ENCODE data around the gene SLC22A15.

SLC22A15 gene

DNA sequence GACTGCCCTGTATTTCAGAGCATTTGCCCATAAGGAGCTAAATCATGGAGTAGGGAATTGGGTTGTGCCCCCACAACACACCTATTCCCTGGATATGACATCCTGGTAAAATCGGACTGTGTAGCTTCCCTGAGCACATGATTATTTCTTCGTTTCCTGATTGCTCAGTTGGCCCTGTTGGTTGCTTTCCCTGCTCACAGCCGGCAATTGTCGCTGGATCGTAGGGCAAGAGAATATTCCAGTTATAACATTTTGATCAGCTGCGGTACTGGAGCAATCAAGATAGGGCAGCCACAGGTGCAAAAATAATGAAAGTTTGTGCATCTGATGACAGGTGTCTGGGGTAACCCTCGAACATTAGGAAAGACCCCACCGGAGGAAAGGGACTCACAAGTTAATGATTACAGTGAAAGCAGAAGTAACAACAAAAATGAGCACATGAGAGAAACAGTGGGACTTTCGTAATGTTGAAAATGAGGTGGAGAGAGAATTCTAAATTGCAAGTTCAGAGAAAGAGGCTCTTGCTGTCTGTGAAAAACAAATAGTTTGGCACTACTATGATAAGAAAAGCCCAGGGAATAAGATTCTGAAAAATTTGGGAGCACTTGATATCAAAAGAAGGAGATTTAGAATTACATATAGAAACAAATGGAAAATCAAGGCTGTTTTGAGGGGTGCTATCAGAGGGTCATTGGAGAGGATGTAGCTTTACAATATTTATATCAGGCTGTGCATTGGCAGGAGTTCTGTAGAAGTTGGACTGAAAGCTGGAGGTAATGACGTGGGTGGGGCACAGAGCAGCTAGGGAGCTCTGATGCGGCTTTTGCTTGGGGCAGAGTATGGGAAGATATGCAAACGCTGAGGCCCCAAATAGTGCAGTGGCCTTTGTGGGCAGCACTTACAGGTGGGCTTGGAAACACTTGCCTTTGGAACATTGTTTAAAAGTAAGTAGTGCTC, 134.5 kb downstream of the SLC22A15 start, which contains the start of gene MAB21L3:
TSS of gene MAB21L3 (plus strand) at position 833 of the 957 bp plus-strand sequence. CDS start 1,217 bp downstream, outside the sequence.
- no peak for DNase-seq

DNA sequence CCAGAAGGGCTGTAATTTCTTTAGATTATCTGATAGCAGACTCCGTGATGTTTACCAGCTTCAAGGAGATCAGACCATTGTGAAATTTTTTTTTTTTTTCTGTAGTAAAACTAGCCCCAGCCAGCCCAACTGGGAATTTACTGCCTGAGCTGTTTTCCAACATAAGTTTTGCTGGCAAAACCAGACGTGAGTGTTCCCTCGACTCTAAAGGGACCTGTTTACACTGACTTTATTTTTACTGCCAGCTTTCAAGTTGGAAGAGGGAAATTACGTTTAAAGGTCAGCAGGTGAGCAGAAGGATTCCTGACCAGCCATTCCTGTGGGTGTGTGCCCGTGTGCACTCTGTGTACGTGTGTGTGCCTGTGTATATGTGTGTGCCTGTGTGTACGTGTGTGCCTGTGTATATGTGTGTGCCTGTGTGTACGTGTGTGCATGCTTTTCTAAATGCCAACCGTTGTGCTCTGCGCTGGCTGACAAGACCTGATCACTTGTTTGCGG, 135.3 kb downstream of the SLC22A15 start:
- DNase-seq = no peak

DNA sequence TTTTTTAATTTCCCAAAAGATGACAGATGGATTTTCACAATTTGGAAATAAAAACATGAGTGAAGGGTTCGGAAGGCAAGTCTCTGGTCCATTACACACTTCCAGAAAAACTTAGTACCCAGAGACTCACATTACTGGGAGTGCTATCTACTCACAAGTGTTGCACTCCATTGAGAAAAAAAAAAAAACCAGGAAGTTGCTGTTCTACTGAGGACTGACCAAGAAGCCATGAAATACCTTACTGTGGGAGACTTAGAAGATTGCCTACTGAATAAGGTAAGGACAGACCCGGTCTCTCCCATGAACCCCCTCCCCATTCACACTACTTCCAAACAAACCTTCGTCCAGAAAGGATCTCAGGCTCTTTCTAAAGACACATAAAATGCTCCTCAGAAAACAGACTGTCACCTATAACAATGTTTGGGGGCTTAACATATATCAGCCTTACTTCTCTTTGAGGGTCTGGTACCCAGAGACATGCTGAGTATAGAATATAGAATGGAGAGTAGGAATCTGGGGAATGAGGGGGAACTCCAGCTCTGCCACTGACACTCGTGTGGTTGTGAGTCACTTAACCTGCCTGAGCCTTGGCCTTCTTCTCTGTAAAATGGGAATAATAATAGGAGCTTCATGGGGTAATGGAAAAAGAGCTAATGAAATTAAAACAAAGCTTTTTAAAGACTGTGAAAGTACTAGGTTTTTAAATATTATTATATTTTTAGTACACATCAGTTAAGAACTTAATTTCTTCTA, 136.3 kb downstream of the SLC22A15 start:
- no peak for DNase-seq

DNA sequence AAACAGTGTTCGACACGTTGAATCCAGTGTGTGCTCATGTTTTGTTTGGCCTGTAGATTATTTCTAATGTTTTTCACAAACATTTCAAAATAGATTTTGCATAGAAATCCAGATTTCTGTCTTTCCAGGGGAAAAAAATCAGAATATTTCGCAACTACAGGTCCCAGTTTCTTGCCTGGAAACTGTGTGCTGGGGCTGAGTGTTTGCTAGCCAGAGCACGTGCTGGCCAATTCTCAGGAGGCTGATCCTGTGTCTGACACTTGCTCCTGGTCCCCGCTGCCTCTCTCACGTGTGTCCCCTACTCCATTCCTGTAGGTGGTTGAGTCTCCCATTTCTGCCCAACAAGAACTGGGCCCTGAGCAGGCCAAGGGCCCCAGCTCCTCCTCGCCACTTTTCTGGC, 137.3 kb downstream of the SLC22A15 start:
- DNase-seq = no peak

DNA sequence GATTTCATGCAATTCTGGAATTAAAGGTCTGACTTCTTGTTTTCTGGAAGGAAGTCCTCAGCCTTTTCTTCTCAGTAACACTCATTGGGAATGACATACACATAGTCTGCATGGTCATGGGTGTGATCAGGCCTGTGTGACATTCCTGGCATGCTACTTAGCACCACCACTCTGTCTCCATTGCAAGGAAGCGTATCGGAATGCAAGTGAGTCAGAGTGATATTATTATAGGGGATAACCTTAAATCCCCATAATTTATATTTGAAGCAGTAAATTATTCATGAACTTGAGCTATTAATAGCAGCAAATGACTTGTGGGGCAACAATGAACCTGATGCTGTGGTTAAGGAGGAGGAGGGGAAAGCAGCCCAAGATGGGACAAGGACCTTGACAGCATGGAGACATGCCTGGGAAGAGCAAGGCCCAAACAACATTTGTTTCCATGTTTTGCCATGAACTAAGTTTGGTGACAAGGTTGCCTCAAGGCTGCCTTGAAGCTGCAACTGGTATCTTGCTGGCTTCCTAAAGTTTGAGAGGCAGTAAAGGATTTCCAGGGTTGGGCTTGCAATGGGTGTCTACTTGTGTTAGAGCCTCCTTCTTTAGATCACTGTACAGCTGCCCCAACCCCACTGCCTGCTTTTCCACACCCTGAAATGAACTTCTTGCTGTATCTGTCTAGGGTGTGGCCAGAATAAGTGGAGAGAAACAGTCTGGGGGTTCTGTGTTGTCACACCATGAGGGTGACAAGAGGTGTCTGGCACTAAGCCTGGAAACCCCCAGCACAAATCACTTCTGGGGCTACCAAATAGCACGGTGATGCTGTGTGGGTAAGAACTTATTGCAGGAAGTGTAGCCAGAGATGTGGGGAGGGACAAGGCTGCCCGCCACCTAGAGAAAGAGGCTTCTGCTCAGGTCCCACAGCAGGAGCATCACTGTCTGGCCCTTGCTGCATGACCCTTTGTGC, 139.4 kb downstream of the SLC22A15 start:
- DNase-seq = no peak

DNA sequence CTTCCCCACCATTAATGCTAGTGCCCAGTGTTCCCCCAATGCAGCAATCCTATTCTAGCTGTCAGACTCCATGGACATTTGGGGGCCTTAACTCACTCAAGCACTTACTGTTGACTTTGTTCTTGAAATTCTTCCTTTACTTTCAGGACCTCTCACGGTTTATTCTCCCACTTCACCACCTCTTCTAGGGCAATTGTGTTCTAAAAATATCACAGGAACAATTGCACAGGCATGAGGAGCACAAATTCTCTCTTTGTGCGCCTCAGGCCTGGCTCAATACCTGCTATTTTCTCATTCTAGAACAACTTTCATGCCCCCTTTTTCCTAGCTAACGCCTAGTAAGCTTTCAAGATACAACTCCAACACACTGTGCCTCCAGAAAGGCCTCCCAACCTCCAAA, 142.2 kb downstream of the SLC22A15 start:
- no peak for DNase-seq
